SU-DHL-6 (cell line): ENCODE results near the gene TEC.

Source experiments
- CTCF ChIP-seq: fragments of 200-600 bp; sonication (generic); IDR thresholded peaks from one replicate; pipeline ENCODE4 v1.5.1; 2017; ENCODE audit warnings: antibody characterized with exemption, mild to moderate bottlenecking, low read length, moderate library complexity; ENCODE audit not compliant: insufficient read depth, poor library complexity, severe bottlenecking
- EZH2phosphoT487 ChIP-seq: fragments of 200-600 bp; sonication (generic), shearing (Covaris generic); conservative IDR thresholded peaks from 2 replicates; pipeline ENCODE4 v1.6.1; 2018; ENCODE audit warnings: mild to moderate bottlenecking, antibody characterized with exemption, low read length, moderate library complexity, mixed read lengths

GRCh38 chr4:48173056-48173991 lies 96.3 kb downstream of the TEC start:
- TF ChIP-seq CTCF: no peak
- no peak for TF ChIP-seq EZH2phosphoT487
